PC-9 (cell line): Measurements from ENCODE around the gene WRAP53.

ENCODE experiments used
- CTCF ChIP-seq: fragments of 200-600 bp; sonication (generic); conservative IDR thresholded peaks from 2 replicates; pipeline ENCODE4 v1.6.1; 2017; ENCODE audit warnings: mixed run types, antibody characterized with exemption, mild to moderate bottlenecking, moderate library complexity
- EZH2 ChIP-seq: fragments of 200-600 bp; sonication (generic); IDR thresholded peaks from 2 replicates; pipeline ENCODE4 v1.8.0; 2017; ENCODE audit warnings: antibody characterized with exemption, low read depth

- TF ChIP-seq CTCF (no peak), EZH2 (no peak)
These were observed 33.3 kb upstream of the WRAP53 start for GRCh38 chr17:7654832-7655540.
